Bronchial epithelial cell (primary cell): ENCODE results near the gene LY9. TPM values are rescaled to one million over a fixed set of nuclear protein-coding genes. Genes with fewer than 3 reads are reported as not detected.

ENCODE experiments used
- DNase-seq: peaks from one replicate; pipeline ENCODE4 v3.0.0-alpha.2; 2010; ENCODE audit warnings: low read depth
- FAIRE-seq: peaks from 2 replicates; lab custom pipeline; 2011; peaks lifted over from hg19 to GRCh38; lab: Jason Lieb, UNC
- H3K27me3 ChIP-seq: 2 replicates; pipeline ENCODE4 v1.5.1; 2011; ENCODE audit warnings: low read length; ENCODE audit not compliant: control insufficient read depth, insufficient read depth
- H3K36me3 ChIP-seq: 2 replicates; pipeline ENCODE4 v1.5.1; 2011; ENCODE audit warnings: low read length; ENCODE audit not compliant: control insufficient read depth, insufficient read depth
- H3K4me3 ChIP-seq: 2 replicates; pipeline ENCODE4 v1.5.1; 2011; ENCODE audit warnings: mild to moderate bottlenecking, low read depth, low read length, control low read depth
- total RNA-seq: library from RNA; depleted of rRNA; stranded (reverse); fragments of >200 nt; gene quantifications from 2 replicates; pipeline ENCODE4 v1.2.1, GENCODE V29; 2014
- TF ChIP-seq, protein P1 (sequence below): IDR thresholded peaks from 2 replicates; pipeline ENCODE4 v1.5.1; 2011; ENCODE audit warnings: mild to moderate bottlenecking, moderate library complexity, low read length, control low read depth, inconsistent platforms; ENCODE audit not compliant: insufficient read depth, severe bottlenecking

LY9 gene
- total RNA-seq, 1 donor from 2014 or later: under 0.01 TPM

DNA sequence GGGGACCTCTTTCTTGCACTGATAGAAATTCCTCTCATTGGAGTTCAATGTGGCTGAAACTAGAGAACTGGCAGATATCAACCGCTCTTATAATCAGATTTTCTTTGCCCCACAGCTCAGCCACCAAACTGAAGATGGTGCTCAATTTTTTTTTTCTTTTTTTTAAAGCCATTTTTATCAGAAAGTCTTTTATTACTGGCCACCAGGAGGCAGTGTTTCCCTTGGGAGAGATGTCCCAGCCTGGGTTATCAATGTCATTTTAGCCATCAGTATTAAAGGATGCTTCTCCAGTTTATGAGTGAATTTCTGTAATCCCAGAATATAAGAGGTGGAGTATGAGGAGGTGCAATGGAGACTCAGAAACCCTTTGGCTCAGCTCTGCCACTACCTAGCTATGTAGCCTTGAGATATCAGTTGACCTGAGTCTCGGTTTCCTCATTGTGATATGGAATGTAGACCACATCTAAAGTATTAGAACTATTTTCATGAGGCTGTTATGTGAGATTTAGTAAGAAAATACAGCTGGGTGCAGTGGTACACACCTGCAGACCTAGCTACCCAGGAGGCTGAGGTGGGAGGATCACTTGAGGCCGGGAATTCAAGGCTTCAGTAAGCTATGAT is 39.1 kb downstream of the LY9 start:
- DNase-seq: peak; percentile 43
- Histone ChIP-seq H3K4me3 (no peak overlapping the region), H3K36me3 (no peaks in the 10 kb centered on the region), H3K27me3 (peaks cover 2% of the 10 kb centered on the region)
- TF ChIP-seq, protein P1, sequence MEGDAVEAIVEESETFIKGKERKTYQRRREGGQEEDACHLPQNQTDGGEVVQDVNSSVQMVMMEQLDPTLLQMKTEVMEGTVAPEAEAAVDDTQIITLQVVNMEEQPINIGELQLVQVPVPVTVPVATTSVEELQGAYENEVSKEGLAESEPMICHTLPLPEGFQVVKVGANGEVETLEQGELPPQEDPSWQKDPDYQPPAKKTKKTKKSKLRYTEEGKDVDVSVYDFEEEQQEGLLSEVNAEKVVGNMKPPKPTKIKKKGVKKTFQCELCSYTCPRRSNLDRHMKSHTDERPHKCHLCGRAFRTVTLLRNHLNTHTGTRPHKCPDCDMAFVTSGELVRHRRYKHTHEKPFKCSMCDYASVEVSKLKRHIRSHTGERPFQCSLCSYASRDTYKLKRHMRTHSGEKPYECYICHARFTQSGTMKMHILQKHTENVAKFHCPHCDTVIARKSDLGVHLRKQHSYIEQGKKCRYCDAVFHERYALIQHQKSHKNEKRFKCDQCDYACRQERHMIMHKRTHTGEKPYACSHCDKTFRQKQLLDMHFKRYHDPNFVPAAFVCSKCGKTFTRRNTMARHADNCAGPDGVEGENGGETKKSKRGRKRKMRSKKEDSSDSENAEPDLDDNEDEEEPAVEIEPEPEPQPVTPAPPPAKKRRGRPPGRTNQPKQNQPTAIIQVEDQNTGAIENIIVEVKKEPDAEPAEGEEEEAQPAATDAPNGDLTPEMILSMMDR: peak; percentile 49
- FAIRE-seq: no peak

- FAIRE-seq (no peak), DNase-seq (no peak)
- H3K36me3 ChIP-seq: no peaks in the 10 kb centered on the region
- H3K27me3 ChIP-seq: peaks cover 2% of the 10 kb centered on the region
- no peak overlapping the region for H3K4me3 ChIP-seq
- TF ChIP-seq, protein P1: no peak
These were observed 39.8 kb downstream of the LY9 start for GRCh38 chr1:160835751-160836150.

DNA sequence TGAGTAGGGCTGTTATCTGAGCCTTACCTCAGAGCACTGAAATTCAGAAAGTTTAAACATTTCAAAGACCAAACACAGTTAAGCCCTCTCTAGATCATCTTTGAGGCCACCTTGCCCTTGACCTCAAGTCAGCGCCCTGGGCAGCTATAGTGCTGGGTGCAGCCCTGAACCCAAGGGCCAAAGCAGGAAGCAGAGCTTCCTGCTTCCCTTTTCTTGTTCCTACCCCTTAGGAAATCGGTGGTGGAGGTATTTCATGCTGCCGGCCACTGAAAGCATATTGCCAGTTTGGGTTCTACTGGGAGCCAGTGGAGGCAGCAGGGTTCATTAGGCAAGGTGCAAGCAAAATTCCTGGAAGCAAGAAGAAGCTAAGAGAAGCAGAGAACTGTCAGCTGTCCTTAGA is 40.6 kb downstream of the LY9 start:
- no peak overlapping the region for H3K4me3 ChIP-seq
- H3K27me3 ChIP-seq: peaks cover 2% of the 10 kb centered on the region
- no peak for FAIRE-seq
- TF ChIP-seq, protein P1: no peak
- DNase-seq: no peak
- no peaks in the 10 kb centered on the region for H3K36me3 ChIP-seq

DNA sequence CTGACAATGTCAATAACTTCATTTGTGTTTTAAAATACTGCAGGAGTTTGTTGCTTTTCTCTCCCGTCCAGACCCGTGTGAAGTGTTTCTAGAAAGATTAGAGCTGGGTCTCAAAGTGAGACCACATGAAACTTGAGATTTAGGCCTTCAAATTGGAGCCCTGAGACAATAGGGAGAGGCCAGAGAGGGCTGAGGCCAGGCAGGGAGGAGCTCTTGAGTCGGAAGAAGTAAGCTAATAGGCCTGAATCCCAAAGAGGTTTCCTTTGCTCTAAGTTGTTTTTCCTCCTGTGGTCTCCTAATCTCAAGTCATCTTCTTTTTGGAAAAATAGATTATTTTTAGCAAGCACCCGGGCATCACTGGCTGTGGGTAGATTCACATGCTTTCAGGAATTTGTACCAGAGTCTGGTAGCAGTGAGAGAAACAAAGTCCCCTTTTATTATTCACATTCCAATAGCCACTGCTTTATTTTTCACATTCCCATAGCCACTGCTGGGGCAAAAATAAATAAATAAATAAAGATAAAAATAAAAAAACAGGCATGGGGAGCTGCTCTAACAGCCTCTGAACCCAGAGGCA is 41.1 kb downstream of the LY9 start:
- no peaks in the 10 kb centered on the region for H3K36me3 ChIP-seq
- H3K27me3 ChIP-seq: peaks cover 2% of the 10 kb centered on the region
- no peak overlapping the region for H3K4me3 ChIP-seq
- FAIRE-seq (no peak), DNase-seq (no peak)
- TF ChIP-seq, protein P1: no peak

DNA sequence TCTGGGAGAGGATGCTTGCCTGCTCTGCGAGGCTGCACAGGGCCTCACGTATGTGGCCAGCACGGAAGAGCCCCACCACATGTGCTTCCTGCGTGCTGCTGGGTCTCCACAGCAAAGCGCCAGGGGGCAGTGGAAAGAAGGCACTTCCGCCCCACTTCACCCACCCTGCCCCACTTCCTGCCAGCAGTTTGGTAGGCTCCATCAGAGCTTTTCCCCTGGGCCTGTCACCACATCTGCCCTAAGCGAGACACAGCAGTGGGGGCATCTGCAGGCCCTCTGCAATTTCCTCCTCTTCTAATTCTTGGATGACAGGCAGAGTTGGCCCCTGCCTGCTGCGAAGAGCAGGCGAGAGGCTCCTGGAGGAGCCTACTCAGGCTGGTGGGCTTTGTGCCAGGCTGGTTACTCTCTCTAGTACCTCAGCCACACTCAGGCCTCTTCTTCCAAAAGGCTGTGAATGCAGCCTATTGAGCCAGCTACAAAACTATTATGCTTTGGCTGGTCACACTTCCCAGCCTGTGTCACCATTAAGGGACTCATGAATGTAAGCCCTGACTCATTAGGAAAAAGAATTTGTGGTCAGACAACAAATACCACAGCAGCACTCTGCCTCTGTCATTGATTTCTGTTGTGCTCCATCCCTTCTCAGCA is 41.7 kb downstream of the LY9 start:
- H3K36me3 ChIP-seq: no peaks in the 10 kb centered on the region
- TF ChIP-seq, protein P1: no peak
- DNase-seq: peak; percentile 29
- peaks cover 2% of the 10 kb centered on the region for H3K27me3 ChIP-seq
- H3K4me3 ChIP-seq: no peak overlapping the region
- FAIRE-seq: no peak
